Hypothalamus (tissue), 51 donors: Measurements from ENCODE around the gene DMD.

Experiments
- DNase-seq, 51 donors: peaks; one replicate each; lab custom pipeline; 2025; lab: John Stamatoyannopoulos, UW

DMD gene

GRCh38 chrX:31807165-31807564, 1404.2 kb downstream of the DMD start:
- DNase-seq = no peak

- DNase-seq = no peak
These were observed 1405.6 kb downstream of the DMD start for GRCh38 chrX:31805781-31806180.

GRCh38 chrX:31800219-31800618, 1411.1 kb downstream of the DMD start:
- no peak for DNase-seq

GRCh38 chrX:31796624-31797023, 1414.7 kb downstream of the DMD start:
- DNase-seq = no peak

GRCh38 chrX:31747411-31747810, 1463.9 kb downstream of the DMD start:
- DNase-seq = no peak

- no peak for DNase-seq
These were observed 1468.3 kb downstream of the DMD start for GRCh38 chrX:31743004-31743403.

GRCh38 chrX:31717474-31717873, 1493.9 kb downstream of the DMD start:
- DNase-seq = no peak

GRCh38 chrX:31715675-31716074, 1495.7 kb downstream of the DMD start:
- DNase-seq = no peak

GRCh38 chrX:31714797-31715196, 1496.6 kb downstream of the DMD start:
- no peak for DNase-seq

- no peak for DNase-seq
These were observed 1498.2 kb downstream of the DMD start for GRCh38 chrX:31713120-31713519.

- DNase-seq = no peak
These were observed 1500.2 kb downstream of the DMD start for GRCh38 chrX:31711166-31711565.

- no peak for DNase-seq
These were observed 1503.2 kb downstream of the DMD start for GRCh38 chrX:31708116-31708515.

GRCh38 chrX:31706466-31706865, 1504.9 kb downstream of the DMD start:
- no peak for DNase-seq

GRCh38 chrX:31705816-31706215, 1505.5 kb downstream of the DMD start:
- no peak for DNase-seq

- DNase-seq = no peak
These were observed 1506.4 kb downstream of the DMD start for GRCh38 chrX:31704938-31705337.

- DNase-seq = no peak
These were observed 1509.1 kb downstream of the DMD start for GRCh38 chrX:31702222-31702621.

- no peak for DNase-seq
These were observed 1513.9 kb downstream of the DMD start for GRCh38 chrX:31697294-31697916.

GRCh38 chrX:31679861-31680260, 1531.5 kb downstream of the DMD start:
- DNase-seq = no peak

- DNase-seq = no peak
These were observed 1541.1 kb downstream of the DMD start for GRCh38 chrX:31670245-31670644.

GRCh38 chrX:31665454-31665853, 1545.9 kb downstream of the DMD start:
- no peak for DNase-seq

- DNase-seq = no peak
These were observed 1548.2 kb downstream of the DMD start for GRCh38 chrX:31663172-31663571.

GRCh38 chrX:31661280-31661810, 1550.0 kb downstream of the DMD start:
- no peak for DNase-seq

- DNase-seq = no peak
These were observed 1553.0 kb downstream of the DMD start for GRCh38 chrX:31658360-31658759.
